ENCODE measurements around the gene PNKD.

Gene PNKD

GRCh38 chr2:218383892-218384519 lies 113.7 kb downstream of the PNKD start:
- DNase-seq: no peak

DNA sequence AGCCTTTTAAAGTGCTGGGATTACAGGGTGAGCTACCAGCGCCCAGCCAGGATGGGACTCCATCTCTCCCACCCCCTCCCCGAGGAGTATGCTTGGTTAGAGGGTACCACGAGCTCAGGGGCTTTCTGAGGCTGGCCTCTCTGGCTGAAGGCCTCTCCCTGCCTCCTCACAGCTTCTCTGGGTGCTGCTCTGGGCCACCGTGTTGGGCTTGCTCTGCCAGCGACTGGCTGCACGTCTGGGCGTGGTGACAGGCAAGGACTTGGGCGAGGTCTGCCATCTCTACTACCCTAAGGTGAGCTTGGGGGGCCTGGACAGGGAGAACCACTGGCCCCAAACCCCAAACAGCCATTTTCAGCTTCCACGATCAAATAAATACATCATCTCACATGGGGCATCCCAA lies 114.7 kb downstream of the PNKD start:
- DNase-seq: no peak

- no peak for DNase-seq
These were observed 116.4 kb downstream of the PNKD start for GRCh38 chr2:218386505-218387368.

DNA sequence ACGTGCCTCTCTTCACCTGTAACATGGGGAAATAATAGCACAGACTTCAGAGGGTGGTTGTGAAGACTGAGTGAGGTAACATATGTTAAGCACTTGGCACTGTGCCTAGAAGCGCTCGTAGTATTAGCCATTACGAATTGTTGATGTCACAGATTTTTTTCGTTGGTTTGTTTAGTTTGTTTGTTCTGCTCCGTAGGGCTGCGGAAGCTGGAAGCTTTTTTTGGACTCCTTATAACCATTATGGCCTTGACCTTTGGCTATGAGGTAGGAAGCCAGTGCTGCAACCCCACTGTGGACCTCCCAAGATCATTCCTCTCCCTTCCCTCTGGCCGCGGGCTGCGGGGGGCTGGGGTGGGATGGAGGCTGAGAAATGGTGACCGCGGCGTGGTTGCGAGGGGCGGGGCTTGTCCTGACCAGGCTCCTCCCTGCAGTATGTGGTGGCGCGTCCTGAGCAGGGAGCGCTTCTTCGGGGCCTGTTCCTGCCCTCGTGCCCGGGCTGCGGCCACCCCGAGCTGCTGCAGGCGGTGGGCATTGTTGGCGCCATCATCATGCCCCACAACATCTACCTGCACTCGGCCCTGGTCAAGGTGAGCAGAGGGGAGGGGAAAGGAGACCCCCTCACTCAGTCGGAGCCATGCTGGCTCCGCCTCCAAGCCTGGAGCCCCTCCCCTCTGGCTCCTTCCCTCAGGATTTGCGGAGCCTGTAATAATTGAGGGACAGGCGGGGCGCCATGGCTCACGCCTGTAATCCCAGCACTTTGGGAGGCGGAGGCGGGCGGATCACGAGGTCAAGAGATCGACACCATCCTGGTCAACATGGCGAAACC lies 117.3 kb downstream of the PNKD start:
- no peak for DNase-seq

GRCh38 chr2:218389333-218390150 lies 119.2 kb downstream of the PNKD start:
- DNase-seq: no peak

GRCh38 chr2:218391202-218391601 lies 120.9 kb downstream of the PNKD start:
- DNase-seq: no peak

- DNase-seq: no peak
These were observed 122.1 kb downstream of the PNKD start for GRCh38 chr2:218392459-218392858.

DNA sequence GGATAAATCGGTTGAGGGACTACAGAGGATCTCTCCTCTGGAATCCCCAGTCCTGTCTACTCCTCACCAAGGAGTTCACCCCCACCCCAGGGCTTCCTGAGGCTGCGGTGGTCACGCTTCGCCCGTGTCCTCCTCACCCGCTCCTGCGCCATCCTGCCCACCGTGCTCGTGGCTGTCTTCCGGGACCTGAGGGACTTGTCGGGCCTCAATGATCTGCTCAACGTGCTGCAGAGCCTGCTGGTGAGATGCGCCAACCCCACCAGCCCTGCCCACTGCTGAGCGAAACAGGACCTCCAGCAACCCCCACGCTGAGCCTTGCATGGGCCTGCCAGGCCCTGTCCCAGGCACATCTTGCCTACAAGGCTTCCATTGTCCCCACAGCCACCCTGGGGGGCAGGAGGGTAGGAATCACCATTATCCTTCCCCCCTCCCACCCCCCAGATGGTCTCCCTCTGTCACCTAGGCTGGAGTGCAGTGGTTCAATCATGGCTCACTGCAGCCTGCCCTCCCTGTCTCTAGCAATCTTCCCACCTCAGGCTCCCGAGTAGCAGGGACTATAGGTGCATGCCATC lies 122.7 kb downstream of the PNKD start:
- no peak for DNase-seq

DNA sequence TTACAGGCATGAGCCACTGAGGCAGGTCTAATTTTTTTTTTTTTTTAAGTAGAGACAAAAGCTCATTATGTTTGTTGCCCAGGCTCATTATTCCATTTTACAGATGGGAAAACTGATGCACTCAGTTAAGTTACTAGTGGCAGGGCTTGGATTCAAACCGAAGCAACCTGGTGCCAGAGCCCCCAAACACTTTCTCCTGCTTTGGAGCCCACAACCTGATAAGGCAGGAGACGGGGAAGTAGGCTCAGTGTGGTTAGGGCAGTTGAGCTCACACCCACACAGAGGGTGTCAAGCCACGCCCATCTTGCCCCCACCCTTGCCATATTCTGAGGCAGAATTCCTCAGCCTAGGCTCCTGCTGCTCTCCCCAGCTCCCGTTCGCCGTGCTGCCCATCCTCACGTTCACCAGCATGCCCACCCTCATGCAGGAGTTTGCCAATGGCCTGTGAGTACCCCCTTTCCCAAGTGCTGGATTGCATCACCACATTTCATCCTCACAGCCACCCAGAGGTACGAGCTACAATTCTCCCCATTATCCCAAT lies 123.5 kb downstream of the PNKD start:
- DNase-seq: no peak

- no peak for DNase-seq
These were observed 124.2 kb downstream of the PNKD start for GRCh38 chr2:218394298-218395089.

GRCh38 chr2:218395090-218395444 lies 124.7 kb downstream of the PNKD start:
- DNase-seq: no peak

DNA sequence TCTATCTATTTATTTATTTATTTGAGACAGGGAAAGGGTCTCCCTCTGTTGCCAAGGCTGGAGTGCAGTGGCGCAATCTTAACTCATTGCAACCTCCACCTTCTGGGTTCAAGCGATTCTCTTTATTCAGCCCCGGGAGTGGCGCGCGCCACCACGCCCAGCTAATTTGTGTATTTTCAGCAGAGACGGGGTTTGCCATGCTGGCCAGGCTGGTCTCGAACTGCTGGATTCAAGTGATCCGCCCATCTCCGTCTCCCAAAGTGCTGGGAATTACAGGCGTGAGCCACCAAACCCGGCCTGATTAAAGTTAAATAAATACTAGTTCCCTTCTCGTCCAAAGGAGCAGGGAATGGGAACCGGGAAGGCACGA lies 125.1 kb downstream of the PNKD start:
- DNase-seq: no peak

- peak; percentile 89 for DNase-seq
These were observed 125.7 kb downstream of the PNKD start for GRCh38 chr2:218395826-218396687.

Data from kidney glomerular epithelial cell (primary cell).